Measurements from ENCODE around the gene ARHGEF1. TPM values are rescaled to one million over a fixed set of nuclear protein-coding genes. Genes with fewer than 3 reads are reported as not detected.

The ARHGEF1 gene
- total RNA-seq, 1 experiment from 2014 or later, result 50.8 TPM

DNA sequence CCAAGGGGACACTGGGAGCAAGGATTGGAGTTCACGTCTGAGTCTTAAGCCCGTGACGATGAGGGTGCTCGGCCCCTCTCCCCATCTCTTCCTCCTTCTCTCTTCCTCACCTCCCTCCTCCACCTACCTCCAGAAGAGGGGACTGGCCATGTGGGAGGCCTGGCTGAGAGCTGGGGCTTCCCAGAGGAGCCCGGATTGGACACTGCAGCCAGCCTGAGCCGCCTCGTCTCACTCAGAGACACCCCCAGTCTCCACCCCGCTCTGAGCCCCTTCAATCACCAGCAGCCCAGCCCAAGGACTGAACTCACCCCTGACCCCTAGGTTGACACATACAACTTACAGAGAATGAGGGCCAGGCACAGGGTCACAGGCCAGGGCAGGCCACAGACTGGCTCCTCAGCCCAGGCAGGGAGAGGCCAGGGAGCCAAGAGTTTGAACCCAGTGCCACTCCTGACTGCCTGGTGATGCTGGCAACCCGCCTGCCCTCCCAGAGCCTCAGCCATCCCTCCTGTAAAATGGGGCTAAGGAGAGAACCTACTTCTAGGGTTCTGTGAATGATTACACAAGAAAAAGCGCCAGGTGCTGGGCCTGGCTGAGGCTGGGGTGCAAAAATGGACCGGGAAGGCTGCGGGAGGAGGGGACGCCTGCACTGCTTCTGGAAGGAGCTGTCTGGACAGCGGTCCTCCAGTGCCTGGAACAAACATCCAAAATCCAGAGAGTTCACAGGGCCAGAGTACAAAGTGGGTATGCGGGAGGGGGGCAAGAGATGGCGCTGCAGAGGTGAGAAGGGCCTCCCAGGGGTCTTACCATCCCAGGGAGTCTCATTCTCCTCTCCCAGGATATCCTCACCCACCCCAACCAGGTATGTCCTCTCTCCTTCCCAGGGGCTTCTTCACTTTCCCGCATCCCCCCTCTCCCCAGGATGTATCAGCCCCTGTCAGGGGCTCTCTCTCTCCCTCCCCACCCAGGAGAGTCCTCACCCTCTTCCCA lies 4.8 kb upstream of the ARHGEF1 start:
- Histone ChIP-seq H3F3A (ENCODE audit: low read length, unreplicated experiment) (no peaks in the 10 kb centered on the region), H3K9me3 (ENCODE audit: low read length) (no peaks in the 10 kb centered on the region)
- BruUV-seq (replicated peaks), result no TSS peak

DNA sequence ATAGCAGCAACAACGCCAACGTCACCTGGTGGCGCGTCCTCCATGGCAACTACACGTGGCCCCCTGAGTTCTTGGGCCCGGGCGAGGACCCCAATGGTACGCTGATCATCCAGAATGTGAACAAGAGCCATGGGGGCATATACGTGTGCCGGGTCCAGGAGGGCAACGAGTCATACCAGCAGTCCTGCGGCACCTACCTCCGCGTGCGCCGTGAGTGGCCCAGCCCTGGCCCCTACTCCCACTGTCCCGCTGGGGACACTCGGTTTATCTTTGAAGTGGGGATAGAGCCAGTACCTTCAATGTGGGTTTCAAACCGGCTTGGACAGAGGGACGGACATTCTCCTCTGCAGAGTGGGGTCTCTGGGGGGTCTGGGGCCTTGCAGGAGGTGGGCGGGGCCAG lies 3.9 kb upstream of the ARHGEF1 start:
- H3K27ac ChIP-seq (ENCODE audit: low read length), result no peak overlapping the region
- H4K20me1 ChIP-seq (ENCODE audit: low read length), result no peaks in the 10 kb centered on the region
- peaks cover 7% of the 10 kb centered on the region for H3K79me2 ChIP-seq (ENCODE audit: low read length)
- H3K9me3 ChIP-seq (ENCODE audit: low read length), result no peaks in the 10 kb centered on the region
- DNase-seq (no peak), ATAC-seq (no peak)
- H2AFZ ChIP-seq (ENCODE audit: low read length), result no peak overlapping the region
- intact Hi-C loops (cut with micrococcal nuclease), result no loop called here
- H3K27me3 ChIP-seq (ENCODE audit: low read length), result no peaks in the 10 kb centered on the region
- peaks cover 8% of the 10 kb centered on the region; the same call in 1 of the 2 replicates for H3K4me1 ChIP-seq (ENCODE audit: insufficient read depth, low read length)
- H3K9ac ChIP-seq (ENCODE audit: low read length), result no peak overlapping the region
- POLR2A ChIA-PET (ENCODE audit: unreplicated experiment), result no interaction called here
- no TSS peak for BruUV-seq (replicated peaks)
- TF ChIP-seq EZH2phosphoT487 (IDR thresholded peaks at IDR 0.05; ENCODE audit: borderline replicate concordance, low read length) (no peak), EZH2 (IDR thresholded peaks at IDR 0.05; ENCODE audit: low read length, unreplicated experiment) (no peak)
- TF ChIP-seq, protein P1, sequence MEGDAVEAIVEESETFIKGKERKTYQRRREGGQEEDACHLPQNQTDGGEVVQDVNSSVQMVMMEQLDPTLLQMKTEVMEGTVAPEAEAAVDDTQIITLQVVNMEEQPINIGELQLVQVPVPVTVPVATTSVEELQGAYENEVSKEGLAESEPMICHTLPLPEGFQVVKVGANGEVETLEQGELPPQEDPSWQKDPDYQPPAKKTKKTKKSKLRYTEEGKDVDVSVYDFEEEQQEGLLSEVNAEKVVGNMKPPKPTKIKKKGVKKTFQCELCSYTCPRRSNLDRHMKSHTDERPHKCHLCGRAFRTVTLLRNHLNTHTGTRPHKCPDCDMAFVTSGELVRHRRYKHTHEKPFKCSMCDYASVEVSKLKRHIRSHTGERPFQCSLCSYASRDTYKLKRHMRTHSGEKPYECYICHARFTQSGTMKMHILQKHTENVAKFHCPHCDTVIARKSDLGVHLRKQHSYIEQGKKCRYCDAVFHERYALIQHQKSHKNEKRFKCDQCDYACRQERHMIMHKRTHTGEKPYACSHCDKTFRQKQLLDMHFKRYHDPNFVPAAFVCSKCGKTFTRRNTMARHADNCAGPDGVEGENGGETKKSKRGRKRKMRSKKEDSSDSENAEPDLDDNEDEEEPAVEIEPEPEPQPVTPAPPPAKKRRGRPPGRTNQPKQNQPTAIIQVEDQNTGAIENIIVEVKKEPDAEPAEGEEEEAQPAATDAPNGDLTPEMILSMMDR (conservative IDR thresholded peaks at IDR 0.05; ENCODE audit: low read depth, low read length), result no peak
- no peaks in the 10 kb centered on the region for H3K36me3 ChIP-seq (ENCODE audit: low read depth, low read length)
- no peaks in the 10 kb centered on the region for H3F3A ChIP-seq (ENCODE audit: low read length, unreplicated experiment)
- no peaks in the 10 kb centered on the region for H3K9me2 ChIP-seq (replicated peaks; ENCODE audit: low read length)
- CTCF ChIA-PET, result no interaction called here
- H3K4me2 ChIP-seq (ENCODE audit: low read length), result no peak overlapping the region
- H3K4me3 ChIP-seq (ENCODE audit: low read length), result no peak overlapping the region

More for the DNA sequence above, 4.8 kb upstream of the ARHGEF1 start:
- ChIA-PET CTCF (no interaction called here), POLR2A (ENCODE audit: unreplicated experiment) (no interaction called here)
- Histone ChIP-seq H3K4me1 (ENCODE audit: insufficient read depth, low read length) (peaks cover 8% of the 10 kb centered on the region; the same call in 1 of the 2 replicates), H3K9me2 (replicated peaks; ENCODE audit: low read length) (no peaks in the 10 kb centered on the region), H3K36me3 (ENCODE audit: low read depth, low read length) (no peaks in the 10 kb centered on the region), H3K79me2 (ENCODE audit: low read length) (0 out of 2 replicates have a peak, but pooled peaks cover under 1% of the 10 kb centered on the region), H3K4me2 (ENCODE audit: low read length) (no peak overlapping the region), H4K20me1 (ENCODE audit: low read length) (no peaks in the 10 kb centered on the region), H3K27me3 (ENCODE audit: low read length) (no peaks in the 10 kb centered on the region), H3K27ac (ENCODE audit: low read length) (no peak overlapping the region), H2AFZ (ENCODE audit: low read length) (no peak overlapping the region), H3K9ac (ENCODE audit: low read length) (no peak overlapping the region), H3K4me3 (ENCODE audit: low read length) (no peak overlapping the region)
- TF ChIP-seq EZH2 (IDR thresholded peaks at IDR 0.05; ENCODE audit: low read length, unreplicated experiment), result no peak
- TF ChIP-seq, protein P1 (conservative IDR thresholded peaks at IDR 0.05; ENCODE audit: low read depth, low read length), result no peak
- no peak for TF ChIP-seq EZH2phosphoT487 (IDR thresholded peaks at IDR 0.05; ENCODE audit: borderline replicate concordance, low read length)
- intact Hi-C loops (cut with micrococcal nuclease), result no loop called here
- DNase-seq, result no peak
- ATAC-seq, result no peak
